Esophagus (tissue), 2 donors: ENCODE data around the gene A2M. TPM values are rescaled to one million over a fixed set of nuclear protein-coding genes. Genes with fewer than 3 reads are reported as not detected.

Experiments used
- H3K27ac ChIP-seq, 2 donors: one replicate each; pipeline ENCODE4 v1.5.1; 2013; ENCODE audit warnings: low read depth in 2 of 2, mild to moderate bottlenecking in 2 of 2, inconsistent platforms in 1 of 2, low read length in 1 of 2, moderate library complexity in 1 of 2
- H3K27me3 ChIP-seq, 2 donors: one replicate each; pipeline ENCODE4 v1.6.1; 2013; ENCODE audit warnings: low read length in 2 of 2, control low read depth in 1 of 2, mild to moderate bottlenecking in 1 of 2; ENCODE audit not compliant: insufficient read depth in 2 of 2, control insufficient read depth in 1 of 2
- H3K36me3 ChIP-seq, 2 donors: one replicate each; pipeline ENCODE4 v1.6.1; 2013; ENCODE audit warnings: low read length in 1 of 2; ENCODE audit not compliant: control insufficient read depth in 2 of 2, insufficient read depth in 2 of 2
- H3K4me1 ChIP-seq, 2 donors: one replicate each; pipeline ENCODE4 v1.6.1; 2013; ENCODE audit warnings: low read length in 1 of 2; ENCODE audit not compliant: control insufficient read depth in 2 of 2, insufficient read depth in 2 of 2
- H3K4me3 ChIP-seq, 2 donors: one replicate each; pipeline ENCODE4 v1.5.1; 2013; ENCODE audit warnings: low read length in 2 of 2, mild to moderate bottlenecking in 2 of 2, low read depth in 1 of 2, moderate library complexity in 1 of 2
- H3K9me3 ChIP-seq, 2 donors: one replicate each; pipeline ENCODE4 v1.6.1; 2013; ENCODE audit warnings: mild to moderate bottlenecking in 2 of 2, low read depth in 1 of 2, low read length in 1 of 2, moderate library complexity in 1 of 2; ENCODE audit not compliant: control insufficient read depth in 2 of 2, insufficient read depth in 1 of 2
- WGBS, 2 donors: extraction: QIAGEN DNeasy Blood & Tissue Kit; methylation state at CpG; one replicate each; pipeline ENCODE4 v1.1.7; 2013; 5-methylcytosine and 5-hydroxymethylcytosine counted together
- polyA plus RNA-seq, 2 donors: library from polyadenylated mRNA; stranded (reverse); fragments of 200-250 nt; gene quantifications; one replicate each; pipeline ENCODE4 v1.2.3, GENCODE V29; 2013
- donor health status: healthy with polysubstance abuse.
- donor health status: Bipolar disorder and iron deficiency.

The A2M gene
- polyA plus RNA-seq, 2 donors, result 18.0 to 60.4 TPM

GRCh38 chr12:9103050-9103849 is 12.5 kb downstream of the A2M start:
- Histone ChIP-seq H3K4me1 (peaks cover 0 to 3% of the 10 kb centered on the region in 2 donors), H3K4me3 (no peak overlapping the region), H3K9me3 (no peaks in the 10 kb centered on the region), H3K27me3 (no peaks in the 10 kb centered on the region), H3K27ac (no peak overlapping the region), H3K36me3 (peaks cover 2 to 3% of the 10 kb centered on the region in 2 donors)
- WGBS, 2 donors, result 68 to 70% methylated on average over 4 of the region's 4 CpGs

DNA sequence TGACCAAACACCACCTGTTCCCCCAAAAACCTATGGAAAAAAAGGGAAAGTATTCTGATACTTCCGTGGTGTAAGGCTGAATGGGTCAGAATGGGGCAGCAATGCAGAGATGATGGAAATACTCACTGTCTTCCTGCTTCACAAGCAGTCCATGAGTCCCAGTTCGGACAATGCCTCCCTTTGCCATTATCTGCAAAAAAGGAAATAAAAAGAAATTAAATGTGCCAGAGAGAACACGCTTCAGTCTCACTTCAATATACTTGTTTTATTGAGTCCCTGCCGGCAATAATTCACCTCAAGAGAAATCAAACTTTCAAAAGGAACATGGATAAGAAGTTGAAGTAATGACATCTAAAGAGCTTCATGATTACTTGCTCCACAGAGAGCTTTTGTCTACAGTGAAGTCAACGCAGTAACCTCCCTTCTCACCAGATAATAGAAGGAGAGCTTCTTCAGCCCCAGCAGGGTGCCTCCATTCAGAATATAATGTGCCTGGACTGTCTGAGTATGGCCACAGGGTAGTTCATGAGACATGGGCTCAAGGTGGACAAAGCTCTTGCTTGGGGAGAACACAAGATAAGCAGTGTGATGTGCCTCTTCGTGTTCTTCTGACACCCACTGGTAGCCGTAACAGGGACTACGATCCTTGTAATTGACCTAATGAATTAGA is 14.6 kb downstream of the A2M start:
- Histone ChIP-seq H3K27me3 (no peaks in the 10 kb centered on the region), H3K36me3 (peaks cover 0 to 3% of the 10 kb centered on the region in 2 donors), H3K27ac (no peak overlapping the region), H3K4me3 (no peak overlapping the region), H3K9me3 (no peaks in the 10 kb centered on the region), H3K4me1 (peaks cover 0 to 3% of the 10 kb centered on the region in 2 donors)
- 77 to 81% methylated on average over 8 of the region's 8 CpGs for WGBS, 2 donors

- Histone ChIP-seq H3K27ac (no peak overlapping the region), H3K27me3 (no peaks in the 10 kb centered on the region), H3K4me1 (peaks cover 0 to 3% of the 10 kb centered on the region in 2 donors), H3K9me3 (no peaks in the 10 kb centered on the region), H3K4me3 (no peak overlapping the region), H3K36me3 (peaks cover 0 to 3% of the 10 kb centered on the region in 2 donors)
- 79 to 85% methylated on average over 2 of the region's 2 CpGs for WGBS, 2 donors
These were observed 16.0 kb downstream of the A2M start for GRCh38 chr12:9099552-9100190.

- no peak overlapping the region for H3K27ac ChIP-seq
- no peak overlapping the region for H3K4me3 ChIP-seq
- peaks cover 0 to 3% of the 10 kb centered on the region in 2 donors for H3K36me3 ChIP-seq
- no peaks in the 10 kb centered on the region for H3K27me3 ChIP-seq
- H3K9me3 ChIP-seq, result no peaks in the 10 kb centered on the region
- WGBS, 2 donors, result 86 to 89% methylated on average over 14 of the region's 14 CpGs
- peaks cover 0 to 3% of the 10 kb centered on the region in 2 donors for H3K4me1 ChIP-seq
These were observed 17.2 kb downstream of the A2M start for GRCh38 chr12:9098463-9099026.

DNA sequence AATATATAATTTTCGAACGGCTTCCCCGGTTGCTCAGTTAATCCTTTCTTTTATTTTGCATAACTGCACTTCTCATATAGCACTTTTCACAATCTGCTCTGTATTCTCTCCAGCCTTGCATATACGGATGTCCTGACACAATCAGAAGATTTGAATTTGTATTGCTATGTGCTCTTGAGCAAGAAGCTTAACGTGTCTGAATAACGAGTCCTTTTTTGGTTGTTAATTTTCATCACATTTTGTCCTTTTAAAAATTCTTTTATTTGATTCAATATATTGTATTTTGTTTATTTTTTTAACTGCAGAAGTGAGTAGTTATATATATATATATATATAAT is 17.6 kb downstream of the A2M start:
- WGBS, 2 donors, result 82 to 84% methylated on average over 6 of the region's 6 CpGs
- H3K36me3 ChIP-seq, result peaks cover 0 to 3% of the 10 kb centered on the region in 2 donors
- no peak overlapping the region for H3K27ac ChIP-seq
- peaks cover 0 to 3% of the 10 kb centered on the region in 2 donors for H3K4me1 ChIP-seq
- no peaks in the 10 kb centered on the region for H3K27me3 ChIP-seq
- no peaks in the 10 kb centered on the region for H3K9me3 ChIP-seq
- no peak overlapping the region for H3K4me3 ChIP-seq

DNA sequence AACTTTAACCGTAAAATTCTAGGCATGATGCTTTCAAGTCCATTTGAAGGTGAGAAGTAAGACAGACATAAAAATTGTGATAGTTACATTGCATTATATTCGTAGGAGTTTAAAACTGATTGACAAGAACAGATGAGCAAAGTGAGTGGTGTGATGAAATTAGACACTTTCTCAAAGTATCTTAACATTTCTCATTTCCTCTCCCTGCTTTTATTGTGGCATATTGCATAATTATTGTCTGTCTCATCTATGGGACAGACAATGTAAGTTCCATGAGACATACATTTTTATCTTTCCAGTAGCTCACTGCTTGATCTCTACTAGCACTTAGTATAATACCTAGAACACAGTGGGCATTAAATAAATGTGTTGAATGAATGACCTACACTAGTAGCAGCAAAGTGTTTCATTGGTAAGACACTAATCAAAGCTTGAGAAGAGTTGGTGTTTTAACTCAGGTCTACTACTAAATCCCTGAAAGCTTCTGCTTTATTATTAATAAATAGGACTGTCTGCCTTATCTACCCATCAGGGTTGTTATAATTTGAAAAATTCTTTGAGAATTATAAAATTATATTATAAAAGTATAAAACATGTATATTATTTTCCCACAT is 19.0 kb downstream of the A2M start:
- H3K27ac ChIP-seq, result no peak overlapping the region
- H3K4me1 ChIP-seq, result peaks cover 0 to 3% of the 10 kb centered on the region in 2 donors
- WGBS, 2 donors, result 88 to 89% methylated on average over 2 of the region's 2 CpGs
- H3K4me3 ChIP-seq, result no peak overlapping the region
- H3K9me3 ChIP-seq, result no peaks in the 10 kb centered on the region
- H3K36me3 ChIP-seq, result peaks cover 0 to 8% of the 10 kb centered on the region in 2 donors
- H3K27me3 ChIP-seq, result no peaks in the 10 kb centered on the region

- WGBS, 2 donors, result 93 to 97% methylated on average over 3 of the region's 3 CpGs
- no peak overlapping the region for H3K27ac ChIP-seq
- no peaks in the 10 kb centered on the region for H3K27me3 ChIP-seq
- H3K9me3 ChIP-seq, result no peaks in the 10 kb centered on the region
- no peak overlapping the region for H3K4me3 ChIP-seq
- H3K4me1 ChIP-seq, result no peaks in the 10 kb centered on the region
- peaks cover 0 to 8% of the 10 kb centered on the region in 2 donors for H3K36me3 ChIP-seq
These were observed 20.4 kb downstream of the A2M start for GRCh38 chr12:9095322-9095721.

GRCh38 chr12:9094512-9095206 is 21.1 kb downstream of the A2M start:
- Histone ChIP-seq H3K27me3 (no peaks in the 10 kb centered on the region), H3K27ac (no peak overlapping the region), H3K4me1 (no peaks in the 10 kb centered on the region), H3K9me3 (no peaks in the 10 kb centered on the region), H3K36me3 (peaks cover 0 to 8% of the 10 kb centered on the region in 2 donors), H3K4me3 (no peak overlapping the region)
- WGBS, 2 donors, result 84 to 88% methylated on average over 3 of the region's 3 CpGs
